Activated CD4-positive, alpha-beta T cell treated with anti-CD3 and anti-CD28 coated beads, Interleukin-2, amount 10 ng/mL, durations not matched to agents 24 days and 14 days (primary cell): Measurements from ENCODE around the gene TXLNB. TPM values are rescaled to one million over a fixed set of nuclear protein-coding genes. Genes with fewer than 3 reads are reported as not detected.
A peak's percentile ranks its signal among the peaks of the same experiment; 100 is the strongest.
"Not testable (repeated sequence)": the region's sequence is repeated elsewhere in the genome, so short reads cannot be mapped to it uniquely, and the experiment has no call there.

Experiments
- DNase-seq: peaks from one replicate; pipeline ENCODE4 v3.0.0; 2022
- H3K27ac Mint-ChIP-seq: one replicate; pipeline ENCODE4 v1.8.0; 2022; ENCODE audit warnings: mild to moderate bottlenecking, mixed read lengths
- H3K27me3 Mint-ChIP-seq: one replicate; pipeline ENCODE4 v1.8.0; 2022; ENCODE audit warnings: mixed read lengths
- H3K36me3 Mint-ChIP-seq: one replicate; pipeline ENCODE4 v1.8.0; 2022; ENCODE audit warnings: low read depth, mild to moderate bottlenecking, mixed read lengths
- H3K4me1 Mint-ChIP-seq: one replicate; pipeline ENCODE4 v1.8.0; 2021; ENCODE audit warnings: mixed read lengths
- H3K4me3 Mint-ChIP-seq: one replicate; pipeline ENCODE4 v1.8.0; 2022; ENCODE audit warnings: mild to moderate bottlenecking, moderate library complexity, mixed read lengths
- H3K9me3 Mint-ChIP-seq: one replicate; pipeline ENCODE4 v1.8.0; 2021; ENCODE audit warnings: mixed read lengths
- intact Hi-C: fragments of 100-400 bp; cut with micrococcal nuclease; formaldehyde crosslinking; loops from one replicate; pipeline ENCODE4 v1.15.1; 2023
- total RNA-seq: library from RNA; stranded (reverse); gene quantifications from 2 replicates; pipeline ENCODE4 v1.2.3, GENCODE V29; 2022

TXLNB gene
- total RNA-seq, 1 donor from 2014 or later, result 0.09 TPM

DNA sequence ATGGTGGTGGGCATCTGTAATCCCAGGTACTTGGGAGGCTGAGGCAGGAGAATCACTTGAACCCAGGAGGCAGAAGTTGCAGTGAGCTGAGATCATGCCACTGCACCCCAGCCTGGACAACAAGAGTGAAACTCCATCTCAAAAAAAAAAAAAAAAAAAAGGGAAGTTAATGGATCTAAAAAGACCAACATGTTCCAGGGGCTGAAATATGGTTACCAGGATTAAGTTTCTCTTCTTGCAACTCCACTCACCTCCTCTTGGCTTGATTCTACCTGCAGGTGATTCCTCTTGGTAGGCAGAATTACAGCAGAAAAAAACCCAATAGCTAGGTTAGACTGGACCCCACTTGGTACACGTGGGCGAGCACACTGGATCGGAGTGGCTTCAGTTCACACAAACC, 63.4 kb downstream of the TXLNB start:
- H3K4me3 Mint-ChIP-seq, intact Hi-C loops, H3K36me3 Mint-ChIP-seq, H3K4me1 Mint-ChIP-seq, H3K9me3 Mint-ChIP-seq, H3K27me3 Mint-ChIP-seq, H3K27ac Mint-ChIP-seq, DNase-seq: not testable (repeated sequence)

DNA sequence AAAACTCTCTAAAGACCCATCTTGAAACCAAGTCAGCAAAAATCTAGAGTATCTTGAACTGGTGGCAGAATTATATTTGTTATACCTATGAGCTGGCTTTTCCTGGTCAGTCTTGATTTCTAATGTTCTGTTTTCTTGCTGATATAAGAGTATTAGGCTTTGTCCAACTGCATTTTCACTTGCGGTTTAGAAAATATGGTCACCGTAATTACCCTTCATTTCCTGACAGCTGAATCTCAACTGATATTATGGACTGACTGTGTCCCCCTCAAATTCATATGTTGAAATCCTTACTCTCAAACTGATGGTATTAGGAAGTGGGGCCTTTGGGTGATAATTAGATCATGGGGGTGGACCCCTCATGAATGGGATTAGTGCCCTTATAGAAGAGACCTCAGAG, 72.1 kb downstream of the TXLNB start:
- intact Hi-C loops, result loop anchor here (1.0 to 2.0 kb wide), 4 partner anchors 30 to 145 kb away; partner anchors contain the start of gene TXLNB
- peaks cover 10% of the 10 kb centered on the region for H3K4me1 Mint-ChIP-seq
- no peaks in the 10 kb centered on the region for H3K36me3 Mint-ChIP-seq
- peak; percentile 51 for DNase-seq
- peaks cover under 1% of the 10 kb centered on the region for H3K9me3 Mint-ChIP-seq
- H3K27me3 Mint-ChIP-seq, result peaks cover under 1% of the 10 kb centered on the region
- H3K4me3 Mint-ChIP-seq, result peak overlapping the region; percentile 52
- peak overlapping the region; percentile 82 for H3K27ac Mint-ChIP-seq

DNA sequence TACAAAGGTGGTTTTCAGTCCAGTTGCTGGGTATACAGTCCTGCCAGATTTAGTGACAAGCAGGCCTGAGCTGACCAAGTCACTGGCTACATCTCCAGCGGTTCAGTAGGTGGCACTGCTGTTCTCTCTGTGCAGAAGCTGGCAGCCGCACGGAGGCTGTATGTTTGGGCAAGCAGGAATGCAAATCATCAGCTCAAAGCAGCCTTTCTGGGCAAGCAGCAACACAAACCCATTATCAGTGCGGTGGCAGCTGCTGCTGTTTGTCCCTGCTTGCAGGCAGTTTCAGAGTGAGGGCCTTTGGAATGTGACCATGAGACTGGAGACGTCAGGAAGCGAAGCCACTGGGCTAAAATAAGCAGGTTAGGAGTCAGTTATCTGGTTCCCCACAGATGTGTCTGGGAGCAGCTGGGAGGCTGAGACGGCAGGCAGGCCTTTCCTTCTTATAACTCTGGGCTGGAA, 72.5 kb downstream of the TXLNB start:
- Mint-ChIP-seq H3K36me3 (no peaks in the 10 kb centered on the region), H3K9me3 (no peaks in the 10 kb centered on the region), H3K4me3 (peak overlapping the region; percentile 52), H3K27ac (peak overlapping the region; percentile 82), H3K27me3 (no peaks in the 10 kb centered on the region), H3K4me1 (peaks cover 10% of the 10 kb centered on the region)
- peak; percentile 90 for DNase-seq
- intact Hi-C loops, result loop anchor here (1.0 to 2.0 kb wide), 4 partner anchors 30 to 145 kb away; partner anchors contain the start of gene TXLNB

DNA sequence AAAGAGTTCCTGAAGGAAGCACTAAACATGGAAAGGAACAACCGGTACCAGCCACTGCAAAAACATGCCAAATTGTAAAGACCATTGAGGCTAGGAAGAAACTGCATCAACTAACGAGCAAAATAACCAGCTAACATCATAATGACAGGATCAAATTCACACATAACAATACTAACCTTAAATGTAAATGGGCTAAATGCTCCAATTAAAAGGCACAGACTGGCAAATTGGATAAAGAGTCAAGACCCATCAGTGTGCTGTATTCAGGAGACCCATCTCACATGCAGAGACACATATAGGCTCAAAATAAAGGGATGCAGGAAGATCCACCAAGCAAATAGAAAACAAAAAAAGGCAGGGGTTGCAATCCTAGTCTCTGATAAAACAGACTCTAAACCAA, 79.3 kb downstream of the TXLNB start:
- H3K27ac Mint-ChIP-seq, DNase-seq, H3K4me3 Mint-ChIP-seq, H3K4me1 Mint-ChIP-seq, intact Hi-C loops, H3K27me3 Mint-ChIP-seq: not testable (repeated sequence)
- Mint-ChIP-seq H3K9me3 (peaks cover 30% of the 10 kb centered on the region), H3K36me3 (peaks cover 19% of the 10 kb centered on the region)

DNA sequence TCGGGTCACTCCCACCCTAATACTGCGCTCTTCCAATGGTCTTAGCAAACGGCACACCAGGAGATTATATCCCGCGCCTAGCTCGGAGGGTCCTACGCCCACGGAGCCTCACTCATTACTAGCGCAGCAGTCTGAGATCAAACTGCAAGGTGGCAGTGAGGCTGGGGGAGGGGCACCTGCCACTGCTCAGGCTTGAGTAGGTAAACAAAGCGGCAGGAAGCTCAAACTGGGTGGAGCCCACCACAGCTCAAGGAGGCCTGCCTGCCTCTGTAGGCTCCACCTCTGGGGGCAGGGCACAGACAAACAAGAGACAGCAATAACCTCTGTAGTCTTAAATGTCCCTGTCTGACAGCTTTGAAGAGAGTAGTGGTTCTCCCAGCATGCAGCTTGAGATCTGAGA, 81.0 kb downstream of the TXLNB start:
- H3K27me3 Mint-ChIP-seq, intact Hi-C loops, H3K4me1 Mint-ChIP-seq, H3K27ac Mint-ChIP-seq, H3K4me3 Mint-ChIP-seq: not testable (repeated sequence)
- peak; percentile 66 for DNase-seq
- H3K36me3 Mint-ChIP-seq, result peaks cover 20% of the 10 kb centered on the region
- peaks cover 34% of the 10 kb centered on the region for H3K9me3 Mint-ChIP-seq

DNA sequence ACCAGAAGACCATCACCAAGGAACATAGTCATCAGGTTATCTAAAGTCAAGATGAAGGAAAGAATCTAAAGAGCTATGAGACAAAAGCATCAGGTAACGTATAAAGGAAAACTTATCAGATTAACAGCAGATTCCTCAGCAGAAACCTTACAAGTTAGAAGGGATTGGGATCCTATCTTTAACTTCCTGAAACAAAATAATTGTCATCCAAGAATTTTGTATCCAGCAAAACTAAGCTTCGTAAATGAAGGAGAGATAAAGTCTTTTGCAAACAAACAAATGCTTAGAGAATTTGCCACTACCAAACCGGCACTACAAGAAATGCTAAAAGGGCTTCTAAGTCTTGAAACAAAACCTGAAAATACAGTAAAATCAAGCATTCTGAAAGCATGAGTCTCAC, 86.0 kb downstream of the TXLNB start:
- DNase-seq, result no peak
- H3K27me3 Mint-ChIP-seq, result no peaks in the 10 kb centered on the region
- intact Hi-C loops, result no loop called here
- no peak overlapping the region for H3K27ac Mint-ChIP-seq
- H3K4me3 Mint-ChIP-seq, result no peak overlapping the region
- peaks cover 42% of the 10 kb centered on the region for H3K9me3 Mint-ChIP-seq
- peaks cover 16% of the 10 kb centered on the region for H3K36me3 Mint-ChIP-seq
- H3K4me1 Mint-ChIP-seq, result no peaks in the 10 kb centered on the region

DNA sequence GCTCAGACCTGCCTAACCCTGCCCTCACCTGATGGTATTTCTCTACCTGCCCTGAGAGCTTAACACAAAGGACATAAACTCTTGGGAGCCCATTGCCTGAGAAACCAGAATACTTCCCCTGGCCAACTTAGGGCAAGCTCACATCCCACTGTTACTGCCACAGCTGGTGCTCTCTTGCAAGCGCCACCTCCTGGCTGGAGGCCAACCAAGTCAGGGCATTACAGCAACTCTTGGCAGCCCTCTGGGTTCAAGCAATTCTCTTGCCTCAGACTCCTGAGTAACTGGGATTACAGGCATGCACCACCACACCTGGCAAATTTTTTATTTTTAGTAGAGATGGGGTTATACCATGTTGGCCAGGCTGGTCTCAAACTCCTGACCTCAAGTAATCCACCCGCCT, 86.8 kb downstream of the TXLNB start:
- no peaks in the 10 kb centered on the region for H3K4me1 Mint-ChIP-seq
- intact Hi-C loops, result no loop called here
- no peak for DNase-seq
- peaks cover 16% of the 10 kb centered on the region for H3K36me3 Mint-ChIP-seq
- no peaks in the 10 kb centered on the region for H3K27me3 Mint-ChIP-seq
- peaks cover 36% of the 10 kb centered on the region for H3K9me3 Mint-ChIP-seq
- no peak overlapping the region for H3K27ac Mint-ChIP-seq
- H3K4me3 Mint-ChIP-seq, result no peak overlapping the region

DNA sequence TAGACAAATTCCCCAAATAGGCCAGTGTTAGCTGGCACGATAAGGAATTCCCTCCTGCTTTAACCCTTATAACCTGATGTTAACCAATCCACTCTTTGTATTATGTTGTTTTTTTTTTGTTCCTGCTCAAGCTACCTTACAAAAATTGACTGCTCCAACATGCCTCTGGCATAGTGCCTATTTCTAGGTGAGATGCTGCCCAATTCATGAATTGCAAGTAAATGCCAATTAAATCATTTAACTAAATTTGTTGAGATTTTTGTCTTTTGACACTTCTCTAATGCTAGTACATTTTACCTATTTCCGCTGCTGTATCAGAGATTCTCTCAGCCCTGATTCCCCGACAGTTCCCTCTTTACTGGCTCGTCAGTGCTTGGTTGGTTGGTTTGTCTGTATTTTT, 90.4 kb downstream of the TXLNB start:
- intact Hi-C loops, result no loop called here
- H3K4me1 Mint-ChIP-seq, result no peaks in the 10 kb centered on the region
- peaks cover 17% of the 10 kb centered on the region for H3K9me3 Mint-ChIP-seq
- no peak for DNase-seq
- H3K36me3 Mint-ChIP-seq, result peaks cover 4% of the 10 kb centered on the region
- no peak overlapping the region for H3K27ac Mint-ChIP-seq
- H3K27me3 Mint-ChIP-seq, result no peaks in the 10 kb centered on the region
- no peak overlapping the region for H3K4me3 Mint-ChIP-seq

DNA sequence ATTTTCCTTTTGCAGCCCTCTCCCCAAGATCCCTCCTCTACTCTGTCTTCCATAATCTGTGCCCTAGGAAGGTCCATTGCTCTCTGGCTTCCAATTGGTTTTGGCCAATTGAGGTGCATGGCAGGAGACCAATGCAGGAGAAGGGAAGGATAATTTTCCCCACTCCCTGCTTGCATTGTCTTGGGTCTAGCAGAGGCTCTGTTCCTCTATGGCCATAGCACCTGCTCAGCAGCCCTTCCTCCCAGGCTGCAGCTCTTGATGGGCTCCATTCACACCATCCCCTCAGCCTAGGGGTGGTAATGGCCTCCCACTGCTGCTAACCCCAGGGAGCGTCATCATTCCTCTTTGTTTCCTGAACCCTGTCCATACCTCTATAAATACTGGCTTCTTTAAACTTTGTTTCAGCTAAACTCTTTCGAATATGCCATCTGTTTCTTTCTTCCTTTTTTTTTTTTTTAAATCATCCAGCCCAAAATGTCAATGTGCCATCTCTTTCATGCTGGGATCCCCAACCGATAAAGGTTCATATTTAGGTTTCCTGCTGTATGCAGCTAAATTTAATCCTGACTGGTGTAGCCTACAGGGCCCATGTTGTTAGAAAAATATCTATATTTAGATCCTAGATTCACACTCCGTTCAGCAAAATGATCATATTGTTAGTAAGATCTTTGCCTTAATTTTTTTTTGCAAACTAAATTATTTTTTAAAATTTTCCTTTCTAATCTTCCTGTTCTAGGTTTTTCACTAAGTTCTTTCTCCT, 93.1 kb downstream of the TXLNB start:
- Mint-ChIP-seq H3K4me1 (peaks cover 2% of the 10 kb centered on the region), H3K4me3 (no peak overlapping the region), H3K27me3 (no peaks in the 10 kb centered on the region), H3K36me3 (peaks cover 5% of the 10 kb centered on the region), H3K9me3 (peaks cover 26% of the 10 kb centered on the region), H3K27ac (no peak overlapping the region)
- DNase-seq, result no peak
- intact Hi-C loops, result no loop called here

DNA sequence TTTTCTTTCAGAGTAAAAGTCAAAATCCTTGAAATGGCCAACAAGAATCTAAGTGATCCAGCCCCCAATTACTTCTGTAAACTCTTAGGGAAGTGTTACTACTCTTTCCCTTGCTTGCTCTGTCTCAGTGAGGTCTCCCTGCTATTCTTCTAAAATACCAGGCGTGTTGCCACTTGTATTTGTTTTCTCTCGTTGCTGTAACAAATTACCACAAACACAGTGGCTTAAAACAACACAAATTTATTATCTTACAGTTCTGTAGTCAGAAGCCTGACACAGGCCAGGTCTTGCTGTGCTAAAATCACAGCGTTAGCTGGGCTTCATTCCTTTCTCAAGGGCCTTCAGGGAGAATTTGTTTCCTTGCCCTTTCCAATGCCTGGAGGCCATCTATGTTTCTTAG, 97.1 kb downstream of the TXLNB start:
- H3K9me3 Mint-ChIP-seq, result peaks cover 19% of the 10 kb centered on the region

More for the DNA sequence above, 97.1 kb downstream of the TXLNB start:
- no peak for DNase-seq
- H3K4me3 Mint-ChIP-seq, result no peak overlapping the region
- peaks cover 5% of the 10 kb centered on the region for H3K36me3 Mint-ChIP-seq
- H3K27ac Mint-ChIP-seq, result no peak overlapping the region
- no peaks in the 10 kb centered on the region for H3K27me3 Mint-ChIP-seq
- intact Hi-C loops, result no loop called here
- H3K4me1 Mint-ChIP-seq, result peaks cover 2% of the 10 kb centered on the region

Other genes with a start within 250 kb of the TXLNB start
- 45.7 and 47.7 TPM in 2 replicates for gene HECA, start 156.9 kb downstream of the TXLNB start, total RNA-seq
- 49.0 and 56.0 TPM in 2 replicates for gene CITED2, start 82.7 kb upstream of the TXLNB start, total RNA-seq